ENCODE measurements around the gene GCSAM. TPM values are rescaled to one million over a fixed set of nuclear protein-coding genes. Genes with fewer than 3 reads are reported as not detected.

The GCSAM gene
- total and polyA plus RNA-seq, 2 donors (not counting 3 experiments of a cell fraction or from before 2014, with no cell fraction given) = not detected

GRCh38 chr3:112130638-112130993, 2.4 kb downstream of the GCSAM start:
- ChIA-PET CTCF (interaction anchor here (0.8 to 1.6 kb wide), 2 partner anchors 19 to 163 kb away, joined by 3 to 8 read pairs; partner anchors contain the start of gene SLC9C1), POLR2A (no interaction called here)
- H3K4me2 ChIP-seq (ENCODE audit: insufficient read depth, low read length) = no peak overlapping the region
- no TSS peak for BruUV-seq (replicated peaks)
- no peaks in the 10 kb centered on the region for H3K9me1 ChIP-seq (replicated peaks; ENCODE audit: control insufficient read depth, extremely low read depth, insufficient read depth, low read length)
- no peaks in the 10 kb centered on the region for H4K20me1 ChIP-seq (replicated peaks; ENCODE audit: control insufficient read depth, extremely low read depth, insufficient read depth, low read length)
- no peaks in the 10 kb centered on the region for H3K36me3 ChIP-seq (ENCODE audit: control insufficient read depth in 2 of 2, extremely low read depth in 1 of 2, insufficient read depth in 2 of 2, low read length in 2 of 2)
- FAIRE-seq = no peak
- H3K27me3 ChIP-seq (ENCODE audit: control insufficient read depth in 2 of 2, insufficient read depth in 2 of 2, low read length in 2 of 2) = no peaks in the 10 kb centered on the region
- dilution Hi-C loops (cut with MboI; ENCODE audit: extremely low pct_ligation_motif_present, low sequenced_read_pairs) = no loop called here
- H3K79me2 ChIP-seq (ENCODE audit: control insufficient read depth, insufficient read depth, low read length) = no peaks in the 10 kb centered on the region
- H3K9ac ChIP-seq (replicated peaks; ENCODE audit: extremely low read depth, insufficient read depth, low read length) = no peak overlapping the region
- intact Hi-C loops (cut with micrococcal nuclease) = no loop called here
- H2AFZ ChIP-seq (ENCODE audit: low read depth, low read length) = no peak overlapping the region
- H3K4me1 ChIP-seq (ENCODE audit: control insufficient read depth, extremely low read depth, insufficient read depth, low read length) = no peaks in the 10 kb centered on the region
- no peak for TF ChIP-seq MYC (IDR thresholded peaks at IDR 0.05; ENCODE audit: low read depth, low read length)
- no peak for TF ChIP-seq FOS (IDR thresholded peaks at IDR 0.05; ENCODE audit: borderline replicate concordance, insufficient read depth, low read length)
- TF ChIP-seq GATA2 (IDR thresholded peaks at IDR 0.05; ENCODE audit: insufficient read depth, insufficient read length, low read depth, low read length) = no peak
- TF ChIP-seq JUN (IDR thresholded peaks at IDR 0.05; ENCODE audit: borderline replicate concordance, insufficient read depth, insufficient read length, low read depth) = no peak
- TF ChIP-seq CTCF (IDR thresholded peaks at IDR 0.05; ENCODE audit: extremely low read depth in 1 of 2, insufficient read depth in 1 of 2, low read depth in 1 of 2, low read length in 2 of 2) = no peak
- TF ChIP-seq MAX (IDR thresholded peaks at IDR 0.05; ENCODE audit: insufficient read depth, insufficient read length) = no peak
- no peak for TF ChIP-seq POLR2A (IDR thresholded peaks at IDR 0.05; ENCODE audit: low read depth, low read length)
- no peak for TF ChIP-seq EZH2 (IDR thresholded peaks at IDR 0.05; ENCODE audit: borderline replicate concordance, low read depth, low read length, severe bottlenecking)
- TF ChIP-seq POLR2AphosphoS5 (IDR thresholded peaks at IDR 0.05; ENCODE audit: insufficient read depth, low read depth, low read length) = no peak
- H3K9me3 ChIP-seq (replicated peaks; ENCODE audit: control insufficient read depth, insufficient read depth, low read length) = no peaks in the 10 kb centered on the region
- H3K27ac ChIP-seq (ENCODE audit: insufficient read depth, low read depth, low read length) = no peak overlapping the region
- no peak overlapping the region for H3K4me3 ChIP-seq (replicated peaks in 1 of 3; ENCODE audit: insufficient read depth in 1 of 3, low read depth in 1 of 3, low read length in 3 of 3)
- DNase-seq (ENCODE audit: low read depth, low spot score) = no peak

Measured in endothelial cell of umbilical vein (primary cell).